K562 (cell line): ENCODE data around the gene DIAPH1. TPM values are rescaled to one million over a fixed set of nuclear protein-coding genes. Genes with fewer than 3 reads are reported as not detected.

Experiments
- ASH1L ChIP-seq: fragments of 450-650 bp; IDR thresholded peaks from 2 replicates; pipeline ENCODE4 v1.6.1; 2018; ENCODE audit warnings: borderline replicate concordance, mild to moderate bottlenecking, low read depth; ENCODE audit not compliant: partially characterized antibody
- CREM ChIP-seq: IDR thresholded peaks from 2 replicates; pipeline ENCODE4 v1.6.1; 2014; ENCODE audit warnings: antibody characterized with exemption, low read depth
- NR2C1 ChIP-seq, 2 experiments: fragments of 450-650 bp; IDR thresholded peaks; 2 replicates each; pipeline ENCODE4 v1.6.1; 2017; ENCODE audit warnings: mild to moderate bottlenecking in 2 of 2, antibody characterized with exemption in 1 of 2, inconsistent platforms in 1 of 2, missing compliant biosample characterization in 1 of 2, missing genetic modification characterization in 1 of 2
- RBFOX2 ChIP-seq: fragments of 200-400 bp; formaldehyde crosslinking; IDR thresholded peaks from 2 replicates; pipeline ENCODE4 v1.6.1; 2017; ENCODE audit warnings: low read depth, mild to moderate bottlenecking, low read length, moderate library complexity
- SIN3B ChIP-seq: fragments of 450-650 bp; IDR thresholded peaks from 2 replicates; pipeline ENCODE4 v1.6.1; 2017; ENCODE audit warnings: low read depth, mild to moderate bottlenecking, moderate library complexity
- THRAP3 ChIP-seq: fragments of 450-650 bp; IDR thresholded peaks from 2 replicates; pipeline ENCODE4 v1.6.1; 2016; ENCODE audit warnings: mild to moderate bottlenecking, inconsistent platforms, borderline replicate concordance
- ZNF133 ChIP-seq: fragments of 250-450 bp; sonication (Bioruptor Pico); IDR thresholded peaks from 2 replicates; pipeline ENCODE4 v1.4.0; 2020; ENCODE audit warnings: mild to moderate bottlenecking
- ZNF354B ChIP-seq: fragments of 250-450 bp; sonication (Bioruptor Pico); IDR thresholded peaks from 2 replicates; pipeline ENCODE4 v1.4.0; 2020
- ZNF583 ChIP-seq: fragments of 250-450 bp; sonication (Bioruptor Pico); IDR thresholded peaks from 2 replicates; pipeline ENCODE4 v1.4.0; 2020
- ZSCAN29 ChIP-seq: fragments of 450-650 bp; IDR thresholded peaks from 2 replicates; pipeline ENCODE4 v1.6.1; 2017
- polyA plus RNA-seq, 8 experiments: library from polyadenylated mRNA; depleted of rRNA in 4 of 8; stranded (reverse) in 5 of 8; unstranded in 3 of 8; fragments of >200 nt; fragmentation: Nextera tagmentation in 2 of 8; fragmentation: Illumina TruSeq in 1 of 8; extraction: Ambion mirVana in 2 of 8; extraction: Trizol in 1 of 8; gene quantifications; 2 replicates each; pipeline versions ENCODE4 v1.2.1 to v1.2.3, GENCODE V29; 2011 to 2014; ENCODE audit warnings: inconsistent platforms in 1 of 8, missing spikeins in 1 of 8
- total RNA-seq, 7 experiments: library from RNA; depleted of rRNA in 6 of 7; stranded (reverse); fragments of >200 nt in 6 of 7; fragmentation: Illumina TruSeq in 2 of 7; extraction: Trizol in 2 of 7; gene quantifications; 2 replicates each; pipeline versions ENCODE4 v1.2.1 to v1.2.3, GENCODE V29; 2011 to 2021; ENCODE audit warnings: low replicate concordance in 1 of 7
- TF ChIP-seq, protein P1 (sequence below): fragments of 450-650 bp; IDR thresholded peaks from 2 replicates; pipeline ENCODE4 v1.6.1; 2017; ENCODE audit warnings: antibody characterized with exemption
- TF ChIP-seq, protein P2 (sequence below), 2 experiments: fragments of 450-650 bp; IDR thresholded peaks; 2 replicates each; pipeline ENCODE4 v1.6.1; 2018; ENCODE audit warnings: mild to moderate bottlenecking in 2 of 2, low read depth in 1 of 2; ENCODE audit not compliant: partially characterized antibody in 2 of 2
- TF ChIP-seq, protein P3 (sequence below): fragments of 450-650 bp; IDR thresholded peaks from 2 replicates; pipeline ENCODE4 v1.6.1; 2016; ENCODE audit warnings: borderline replicate concordance
- TF ChIP-seq, protein P4 (sequence below), 2 experiments: fragments of 450-650 bp; conservative IDR thresholded peaks; 2 replicates each; pipeline ENCODE4 v1.6.1; 2017; ENCODE audit warnings: mild to moderate bottlenecking in 2 of 2, moderate library complexity in 2 of 2
- TF ChIP-seq, protein P5 (sequence below): fragments of 450-650 bp; conservative IDR thresholded peaks from 2 replicates; pipeline ENCODE4 v1.6.1; 2016; ENCODE audit warnings: missing genetic modification characterization, low read depth, mild to moderate bottlenecking, missing compliant biosample characterization, moderate library complexity
- TF ChIP-seq, protein P6 (sequence below): fragments of 450-650 bp; IDR thresholded peaks from 2 replicates; pipeline ENCODE4 v1.6.1; 2016; ENCODE audit warnings: antibody characterized with exemption

The DIAPH1 gene
- total and polyA plus RNA-seq, 9 of the 15 experiments (the other 6 are each of a cell fraction or from before 2014, with no cell fraction given), result 60.8 to 328 (median 97.8) TPM

DNA sequence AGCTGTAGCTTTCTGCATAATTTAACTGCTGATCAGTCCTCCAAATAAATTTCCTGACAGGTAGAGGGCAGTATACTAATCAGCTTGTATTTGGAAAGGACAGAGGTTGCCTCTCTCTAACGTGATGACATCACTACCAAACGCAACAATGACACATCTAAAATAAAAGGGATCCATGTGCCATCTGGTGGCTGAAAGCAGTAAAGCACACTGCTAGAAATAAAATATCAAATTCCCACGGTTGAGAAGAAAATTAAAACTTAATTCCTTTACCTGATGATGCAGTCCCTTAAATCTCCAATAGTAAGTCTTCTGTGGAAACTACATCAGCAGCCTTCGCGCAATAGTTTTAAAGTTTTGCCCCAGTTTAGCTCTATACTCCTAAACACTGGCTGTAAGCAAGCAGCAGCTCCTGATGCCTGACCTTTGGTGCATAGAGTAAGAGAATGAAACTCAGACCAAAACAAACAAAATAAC, 54.5 kb downstream of the DIAPH1 start (continued):
- TF ChIP-seq, protein P1, sequence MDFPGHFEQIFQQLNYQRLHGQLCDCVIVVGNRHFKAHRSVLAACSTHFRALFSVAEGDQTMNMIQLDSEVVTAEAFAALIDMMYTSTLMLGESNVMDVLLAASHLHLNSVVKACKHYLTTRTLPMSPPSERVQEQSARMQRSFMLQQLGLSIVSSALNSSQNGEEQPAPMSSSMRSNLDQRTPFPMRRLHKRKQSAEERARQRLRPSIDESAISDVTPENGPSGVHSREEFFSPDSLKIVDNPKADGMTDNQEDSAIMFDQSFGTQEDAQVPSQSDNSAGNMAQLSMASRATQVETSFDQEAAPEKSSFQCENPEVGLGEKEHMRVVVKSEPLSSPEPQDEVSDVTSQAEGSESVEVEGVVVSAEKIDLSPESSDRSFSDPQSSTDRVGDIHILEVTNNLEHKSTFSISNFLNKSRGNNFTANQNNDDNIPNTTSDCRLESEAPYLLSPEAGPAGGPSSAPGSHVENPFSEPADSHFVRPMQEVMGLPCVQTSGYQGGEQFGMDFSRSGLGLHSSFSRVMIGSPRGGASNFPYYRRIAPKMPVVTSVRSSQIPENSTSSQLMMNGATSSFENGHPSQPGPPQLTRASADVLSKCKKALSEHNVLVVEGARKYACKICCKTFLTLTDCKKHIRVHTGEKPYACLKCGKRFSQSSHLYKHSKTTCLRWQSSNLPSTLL, result no peak
- TF ChIP-seq RBFOX2 (no peak), ZSCAN29 (no peak), SIN3B (peak; percentile 50; the same call in 1 of the 2 replicates), CREM (peak; percentile 97), ZNF583 (CRISPR knock-in tag) (no peak), THRAP3 (no peak), ASH1L (no peak), NR2C1 (IDR thresholded peaks at IDR 0.05) (no peak), NR2C1 (tag; IDR thresholded peaks at IDR 0.05) (0 out of 2 replicates have a peak, but pooled peaks have one; percentile 14), ZNF354B (no peak), ZNF133 (CRISPR knock-in tag) (no peak)
- TF ChIP-seq, protein P2, sequence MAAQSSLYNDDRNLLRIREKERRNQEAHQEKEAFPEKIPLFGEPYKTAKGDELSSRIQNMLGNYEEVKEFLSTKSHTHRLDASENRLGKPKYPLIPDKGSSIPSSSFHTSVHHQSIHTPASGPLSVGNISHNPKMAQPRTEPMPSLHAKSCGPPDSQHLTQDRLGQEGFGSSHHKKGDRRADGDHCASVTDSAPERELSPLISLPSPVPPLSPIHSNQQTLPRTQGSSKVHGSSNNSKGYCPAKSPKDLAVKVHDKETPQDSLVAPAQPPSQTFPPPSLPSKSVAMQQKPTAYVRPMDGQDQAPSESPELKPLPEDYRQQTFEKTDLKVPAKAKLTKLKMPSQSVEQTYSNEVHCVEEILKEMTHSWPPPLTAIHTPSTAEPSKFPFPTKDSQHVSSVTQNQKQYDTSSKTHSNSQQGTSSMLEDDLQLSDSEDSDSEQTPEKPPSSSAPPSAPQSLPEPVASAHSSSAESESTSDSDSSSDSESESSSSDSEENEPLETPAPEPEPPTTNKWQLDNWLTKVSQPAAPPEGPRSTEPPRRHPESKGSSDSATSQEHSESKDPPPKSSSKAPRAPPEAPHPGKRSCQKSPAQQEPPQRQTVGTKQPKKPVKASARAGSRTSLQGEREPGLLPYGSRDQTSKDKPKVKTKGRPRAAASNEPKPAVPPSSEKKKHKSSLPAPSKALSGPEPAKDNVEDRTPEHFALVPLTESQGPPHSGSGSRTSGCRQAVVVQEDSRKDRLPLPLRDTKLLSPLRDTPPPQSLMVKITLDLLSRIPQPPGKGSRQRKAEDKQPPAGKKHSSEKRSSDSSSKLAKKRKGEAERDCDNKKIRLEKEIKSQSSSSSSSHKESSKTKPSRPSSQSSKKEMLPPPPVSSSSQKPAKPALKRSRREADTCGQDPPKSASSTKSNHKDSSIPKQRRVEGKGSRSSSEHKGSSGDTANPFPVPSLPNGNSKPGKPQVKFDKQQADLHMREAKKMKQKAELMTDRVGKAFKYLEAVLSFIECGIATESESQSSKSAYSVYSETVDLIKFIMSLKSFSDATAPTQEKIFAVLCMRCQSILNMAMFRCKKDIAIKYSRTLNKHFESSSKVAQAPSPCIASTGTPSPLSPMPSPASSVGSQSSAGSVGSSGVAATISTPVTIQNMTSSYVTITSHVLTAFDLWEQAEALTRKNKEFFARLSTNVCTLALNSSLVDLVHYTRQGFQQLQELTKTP (IDR thresholded peaks at IDR 0.05; ENCODE audit: low read depth in 1 of 2, partially characterized antibody in 2 of 2), result no peak
- TF ChIP-seq, protein P3, sequence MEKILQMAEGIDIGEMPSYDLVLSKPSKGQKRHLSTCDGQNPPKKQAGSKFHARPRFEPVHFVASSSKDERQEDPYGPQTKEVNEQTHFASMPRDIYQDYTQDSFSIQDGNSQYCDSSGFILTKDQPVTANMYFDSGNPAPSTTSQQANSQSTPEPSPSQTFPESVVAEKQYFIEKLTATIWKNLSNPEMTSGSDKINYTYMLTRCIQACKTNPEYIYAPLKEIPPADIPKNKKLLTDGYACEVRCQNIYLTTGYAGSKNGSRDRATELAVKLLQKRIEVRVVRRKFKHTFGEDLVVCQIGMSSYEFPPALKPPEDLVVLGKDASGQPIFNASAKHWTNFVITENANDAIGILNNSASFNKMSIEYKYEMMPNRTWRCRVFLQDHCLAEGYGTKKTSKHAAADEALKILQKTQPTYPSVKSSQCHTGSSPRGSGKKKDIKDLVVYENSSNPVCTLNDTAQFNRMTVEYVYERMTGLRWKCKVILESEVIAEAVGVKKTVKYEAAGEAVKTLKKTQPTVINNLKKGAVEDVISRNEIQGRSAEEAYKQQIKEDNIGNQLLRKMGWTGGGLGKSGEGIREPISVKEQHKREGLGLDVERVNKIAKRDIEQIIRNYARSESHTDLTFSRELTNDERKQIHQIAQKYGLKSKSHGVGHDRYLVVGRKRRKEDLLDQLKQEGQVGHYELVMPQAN, result no peak
- TF ChIP-seq, protein P4, sequence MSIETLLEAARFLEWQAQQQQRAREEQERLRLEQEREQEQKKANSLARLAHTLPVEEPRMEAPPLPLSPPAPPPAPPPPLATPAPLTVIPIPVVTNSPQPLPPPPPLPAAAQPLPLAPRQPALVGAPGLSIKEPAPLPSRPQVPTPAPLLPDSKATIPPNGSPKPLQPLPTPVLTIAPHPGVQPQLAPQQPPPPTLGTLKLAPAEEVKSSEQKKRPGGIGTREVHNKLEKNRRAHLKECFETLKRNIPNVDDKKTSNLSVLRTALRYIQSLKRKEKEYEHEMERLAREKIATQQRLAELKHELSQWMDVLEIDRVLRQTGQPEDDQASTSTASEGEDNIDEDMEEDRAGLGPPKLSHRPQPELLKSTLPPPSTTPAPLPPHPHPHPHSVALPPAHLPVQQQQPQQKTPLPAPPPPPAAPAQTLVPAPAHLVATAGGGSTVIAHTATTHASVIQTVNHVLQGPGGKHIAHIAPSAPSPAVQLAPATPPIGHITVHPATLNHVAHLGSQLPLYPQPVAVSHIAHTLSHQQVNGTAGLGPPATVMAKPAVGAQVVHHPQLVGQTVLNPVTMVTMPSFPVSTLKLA (conservative IDR thresholded peaks at IDR 0.05), result peak; percentile 48 to 52; a peak in 1 of 4 replicates
- TF ChIP-seq, protein P5, sequence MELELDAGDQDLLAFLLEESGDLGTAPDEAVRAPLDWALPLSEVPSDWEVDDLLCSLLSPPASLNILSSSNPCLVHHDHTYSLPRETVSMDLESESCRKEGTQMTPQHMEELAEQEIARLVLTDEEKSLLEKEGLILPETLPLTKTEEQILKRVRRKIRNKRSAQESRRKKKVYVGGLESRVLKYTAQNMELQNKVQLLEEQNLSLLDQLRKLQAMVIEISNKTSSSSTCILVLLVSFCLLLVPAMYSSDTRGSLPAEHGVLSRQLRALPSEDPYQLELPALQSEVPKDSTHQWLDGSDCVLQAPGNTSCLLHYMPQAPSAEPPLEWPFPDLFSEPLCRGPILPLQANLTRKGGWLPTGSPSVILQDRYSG (tag), result no peak
- TF ChIP-seq, protein P6, sequence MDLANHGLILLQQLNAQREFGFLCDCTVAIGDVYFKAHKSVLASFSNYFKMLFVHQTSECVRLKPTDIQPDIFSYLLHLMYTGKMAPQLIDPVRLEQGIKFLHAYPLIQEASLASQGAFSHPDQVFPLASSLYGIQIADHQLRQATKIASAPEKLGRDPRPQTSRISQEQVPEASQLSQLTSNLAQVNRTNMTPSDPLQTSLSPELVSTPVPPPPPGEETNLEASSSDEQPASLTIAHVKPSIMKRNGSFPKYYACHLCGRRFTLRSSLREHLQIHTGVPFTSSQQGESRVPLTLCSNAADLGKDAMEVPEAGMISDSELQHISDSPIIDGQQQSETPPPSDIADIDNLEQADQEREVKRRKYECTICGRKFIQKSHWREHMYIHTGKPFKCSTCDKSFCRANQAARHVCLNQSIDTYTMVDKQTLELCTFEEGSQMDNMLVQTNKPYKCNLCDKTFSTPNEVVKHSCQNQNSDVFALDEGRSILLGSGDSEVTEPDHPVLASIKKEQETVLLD, result peak; percentile 97
